GM21423 (cell line): Measurements from ENCODE around the gene ZIC4.

Experiments used
- ATAC-seq: cut with Tn5 transposase; IDR thresholded peaks from one replicate; pipeline ENCODE4 v1.9.1; 2021; ENCODE audit warnings: mild to moderate bottlenecking, moderate library complexity; ENCODE audit not compliant: unreplicated experiment

The ZIC4 gene

GRCh38 chr3:147405231-147406027, 914 bp downstream of the ZIC4 start:
- no peak for ATAC-seq

GRCh38 chr3:147404800-147405230, 1.5 kb downstream of the ZIC4 start:
- ATAC-seq = no peak

- ATAC-seq = no peak
These were observed 2.1 kb downstream of the ZIC4 start for GRCh38 chr3:147404000-147404799.

- no peak for ATAC-seq
These were observed 2.8 kb downstream of the ZIC4 start for GRCh38 chr3:147403511-147403910.

- ATAC-seq = no peak
These were observed 4.2 kb downstream of the ZIC4 start for GRCh38 chr3:147402159-147402558.

GRCh38 chr3:147401421-147401820, 4.9 kb downstream of the ZIC4 start:
- ATAC-seq = no peak

GRCh38 chr3:147400999-147401398, 5.3 kb downstream of the ZIC4 start:
- no peak for ATAC-seq

GRCh38 chr3:147400111-147400510, 6.2 kb downstream of the ZIC4 start:
- no peak for ATAC-seq

GRCh38 chr3:147398813-147399534, 7.4 kb downstream of the ZIC4 start:
- no peak for ATAC-seq

- ATAC-seq = no peak
These were observed 8.2 kb downstream of the ZIC4 start for GRCh38 chr3:147397875-147398812.

GRCh38 chr3:147397155-147397874, 9.0 kb downstream of the ZIC4 start:
- ATAC-seq = no peak

GRCh38 chr3:147396712-147397046, 9.7 kb downstream of the ZIC4 start:
- ATAC-seq = no peak

- ATAC-seq = no peak
These were observed 10.2 kb downstream of the ZIC4 start for GRCh38 chr3:147395899-147396711.

GRCh38 chr3:147394884-147395225, 11.5 kb downstream of the ZIC4 start:
- ATAC-seq = no peak

- ATAC-seq = no peak
These were observed 12.1 kb downstream of the ZIC4 start for GRCh38 chr3:147393943-147394883.

- ATAC-seq = no peak
These were observed 12.9 kb downstream of the ZIC4 start for GRCh38 chr3:147393261-147393942.

GRCh38 chr3:147392625-147392946, 13.8 kb downstream of the ZIC4 start:
- no peak for ATAC-seq
